HepG2 (cell line): ENCODE results near the gene PODXL2. TPM values are rescaled to one million over a fixed set of nuclear protein-coding genes. Genes with fewer than 3 reads are reported as not detected.

Source experiments
- ATM ChIP-seq: fragments of 450-650 bp; IDR thresholded peaks from 2 replicates; pipeline ENCODE4 v1.7.1; 2017; ENCODE audit warnings: mild to moderate bottlenecking, borderline replicate concordance
- FOXP1 ChIP-seq, 2 experiments: fragments of 450-650 bp in 1 of 2; IDR thresholded peaks; 2 replicates each; pipeline ENCODE4 v1.6.1; 2017 to 2018; ENCODE audit warnings: antibody characterized with exemption in 1 of 2
- GPN1 ChIP-seq: sonication (generic); formaldehyde crosslinking; IDR thresholded peaks from 2 replicates; pipeline ENCODE4 v1.5.1; 2020; ENCODE audit warnings: missing genetic modification reagents, borderline replicate concordance
- HNF4G ChIP-seq, 2 experiments: sonication (generic) in 1 of 2; formaldehyde crosslinking in 1 of 2; IDR thresholded peaks; 2 replicates each; pipeline versions ENCODE4 v1.4.0 to v1.6.1; 2011 to 2020; ENCODE audit warnings: borderline replicate concordance in 2 of 2, low read depth in 2 of 2, mild to moderate bottlenecking in 2 of 2, low read length in 1 of 2, missing genetic modification reagents in 1 of 2, moderate library complexity in 1 of 2
- HNRNPH1 ChIP-seq: fragments of 200-400 bp; formaldehyde crosslinking; optimal IDR thresholded peaks from 2 replicates; pipeline ENCODE3; 2017; ENCODE audit warnings: mild to moderate bottlenecking, low read depth, low read length
- LBX2 ChIP-seq: sonication (generic); formaldehyde crosslinking; IDR thresholded peaks from 2 replicates; pipeline ENCODE4 v1.5.0; 2020; ENCODE audit warnings: missing genetic modification reagents, mild to moderate bottlenecking, borderline replicate concordance
- NFKB2 ChIP-seq: sonication (generic); formaldehyde crosslinking; IDR thresholded peaks from 2 replicates; pipeline ENCODE4 v1.4.0; 2020; ENCODE audit warnings: missing genetic modification reagents, borderline replicate concordance
- PCBP2 ChIP-seq: fragments of 200-400 bp; formaldehyde crosslinking; optimal IDR thresholded peaks from 2 replicates; pipeline ENCODE3; 2018; ENCODE audit warnings: low read length, low read depth; ENCODE audit not compliant: poor library complexity, severe bottlenecking
- SALL2 ChIP-seq: sonication (generic); formaldehyde crosslinking; IDR thresholded peaks from 2 replicates; pipeline ENCODE4 v1.8.1; 2023; ENCODE audit warnings: mild to moderate bottlenecking, missing genetic modification reagents, inconsistent platforms
- SKI ChIP-seq: fragments of 450-650 bp; IDR thresholded peaks from one replicate; pipeline ENCODE4 v1.6.1; 2018; ENCODE audit warnings: mild to moderate bottlenecking; ENCODE audit not compliant: partially characterized antibody
- SP2 ChIP-seq: sonication (generic); formaldehyde crosslinking; IDR thresholded peaks from 2 replicates; pipeline ENCODE4 v1.5.1; 2020; ENCODE audit warnings: mild to moderate bottlenecking, missing genetic modification reagents
- ZFP82 ChIP-seq: sonication (generic); formaldehyde crosslinking; IDR thresholded peaks from 2 replicates; pipeline ENCODE4 v1.5.1; 2020; ENCODE audit warnings: mild to moderate bottlenecking, missing genetic modification reagents, borderline replicate concordance
- ZKSCAN8 ChIP-seq: IDR thresholded peaks from 2 replicates; pipeline ENCODE4 v1.6.1; 2016; ENCODE audit warnings: borderline replicate concordance, missing genetic modification reagents, missing compliant biosample characterization
- ZNF121 ChIP-seq: sonication (generic); formaldehyde crosslinking; IDR thresholded peaks from 2 replicates; pipeline ENCODE4 v1.5.0; 2020; ENCODE audit warnings: mild to moderate bottlenecking, missing genetic modification reagents
- ZNF691 ChIP-seq: sonication (generic); formaldehyde crosslinking; IDR thresholded peaks from 2 replicates; pipeline ENCODE4 v1.4.0; 2020; ENCODE audit warnings: missing genetic modification reagents, low read depth, mild to moderate bottlenecking, borderline replicate concordance
- ZSCAN12 ChIP-seq: sonication (generic); formaldehyde crosslinking; IDR thresholded peaks from 2 replicates; pipeline ENCODE4 v1.9.0; 2021; ENCODE audit warnings: mild to moderate bottlenecking, missing genetic modification reagents
- polyA plus RNA-seq, 8 experiments: library from polyadenylated mRNA; depleted of rRNA in 3 of 8; stranded (reverse) in 7 of 8; unstranded in 1 of 8; fragments of >200 nt; fragmentation: Illumina TruSeq in 4 of 8; extraction: Trizol in 4 of 8; gene quantifications; 2 replicates each; pipeline versions ENCODE4 v1.2.1 to v1.2.3, GENCODE V29; 2011 to 2016; ENCODE audit warnings: low read depth in 4 of 8, missing spikeins in 1 of 8, mixed read lengths in 1 of 8; ENCODE audit not compliant: insufficient read depth in 1 of 8
- total RNA-seq, 5 experiments: library from RNA; depleted of rRNA; stranded (reverse); fragments of >200 nt; fragmentation: Illumina TruSeq; extraction: Trizol; gene quantifications; 2 replicates each; pipeline ENCODE4 v1.2.3, GENCODE V29; 2016; ENCODE audit warnings: low read depth in 1 of 5
- TF ChIP-seq, protein P1 (sequence below): sonication (generic); formaldehyde crosslinking; IDR thresholded peaks from 2 replicates; pipeline ENCODE4 v1.4.0; 2020; ENCODE audit warnings: missing genetic modification reagents, borderline replicate concordance
- TF ChIP-seq, protein P2 (sequence below): sonication (generic); formaldehyde crosslinking; IDR thresholded peaks from 2 replicates; pipeline ENCODE4 v1.5.1; 2020; ENCODE audit warnings: mild to moderate bottlenecking, missing genetic modification reagents, borderline replicate concordance

The PODXL2 gene
- total and polyA plus RNA-seq, 2 of the 13 experiments (the other 11 are each of a cell fraction or from before 2014, with no cell fraction given): 20.4 to 25.1 TPM

- no peak for TF ChIP-seq HNRNPH1
- no peak for TF ChIP-seq ZSCAN12 (CRISPR knock-in tag)
- TF ChIP-seq HNF4G (IDR thresholded peaks at IDR 0.05; ENCODE audit: borderline replicate concordance, low read depth, low read length): no peak
- TF ChIP-seq HNF4G (CRISPR knock-in tag; IDR thresholded peaks at IDR 0.05; ENCODE audit: borderline replicate concordance, low read depth): no peak
- no peak for TF ChIP-seq LBX2 (CRISPR knock-in tag)
- TF ChIP-seq ATM: no peak
- TF ChIP-seq GPN1 (CRISPR knock-in tag): no peak
- TF ChIP-seq ZNF121 (CRISPR knock-in tag): no peak
- no peak for TF ChIP-seq ZFP82
- no peak for TF ChIP-seq NFKB2 (CRISPR knock-in tag)
- no peak for TF ChIP-seq ZKSCAN8 (CRISPR knock-in tag)
- TF ChIP-seq FOXP1 (IDR thresholded peaks at IDR 0.05): no peak
- TF ChIP-seq FOXP1 (CRISPR knock-in tag; IDR thresholded peaks at IDR 0.05): no peak
- TF ChIP-seq PCBP2: no peak
- no peak for TF ChIP-seq SP2 (CRISPR knock-in tag)
- TF ChIP-seq SALL2: no peak
- no peak for TF ChIP-seq SKI
- TF ChIP-seq, protein P1, sequence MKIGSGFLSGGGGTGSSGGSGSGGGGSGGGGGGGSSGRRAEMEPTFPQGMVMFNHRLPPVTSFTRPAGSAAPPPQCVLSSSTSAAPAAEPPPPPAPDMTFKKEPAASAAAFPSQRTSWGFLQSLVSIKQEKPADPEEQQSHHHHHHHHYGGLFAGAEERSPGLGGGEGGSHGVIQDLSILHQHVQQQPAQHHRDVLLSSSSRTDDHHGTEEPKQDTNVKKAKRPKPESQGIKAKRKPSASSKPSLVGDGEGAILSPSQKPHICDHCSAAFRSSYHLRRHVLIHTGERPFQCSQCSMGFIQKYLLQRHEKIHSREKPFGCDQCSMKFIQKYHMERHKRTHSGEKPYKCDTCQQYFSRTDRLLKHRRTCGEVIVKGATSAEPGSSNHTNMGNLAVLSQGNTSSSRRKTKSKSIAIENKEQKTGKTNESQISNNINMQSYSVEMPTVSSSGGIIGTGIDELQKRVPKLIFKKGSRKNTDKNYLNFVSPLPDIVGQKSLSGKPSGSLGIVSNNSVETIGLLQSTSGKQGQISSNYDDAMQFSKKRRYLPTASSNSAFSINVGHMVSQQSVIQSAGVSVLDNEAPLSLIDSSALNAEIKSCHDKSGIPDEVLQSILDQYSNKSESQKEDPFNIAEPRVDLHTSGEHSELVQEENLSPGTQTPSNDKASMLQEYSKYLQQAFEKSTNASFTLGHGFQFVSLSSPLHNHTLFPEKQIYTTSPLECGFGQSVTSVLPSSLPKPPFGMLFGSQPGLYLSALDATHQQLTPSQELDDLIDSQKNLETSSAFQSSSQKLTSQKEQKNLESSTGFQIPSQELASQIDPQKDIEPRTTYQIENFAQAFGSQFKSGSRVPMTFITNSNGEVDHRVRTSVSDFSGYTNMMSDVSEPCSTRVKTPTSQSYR (CRISPR knock-in tag): no peak
- TF ChIP-seq, protein P2, sequence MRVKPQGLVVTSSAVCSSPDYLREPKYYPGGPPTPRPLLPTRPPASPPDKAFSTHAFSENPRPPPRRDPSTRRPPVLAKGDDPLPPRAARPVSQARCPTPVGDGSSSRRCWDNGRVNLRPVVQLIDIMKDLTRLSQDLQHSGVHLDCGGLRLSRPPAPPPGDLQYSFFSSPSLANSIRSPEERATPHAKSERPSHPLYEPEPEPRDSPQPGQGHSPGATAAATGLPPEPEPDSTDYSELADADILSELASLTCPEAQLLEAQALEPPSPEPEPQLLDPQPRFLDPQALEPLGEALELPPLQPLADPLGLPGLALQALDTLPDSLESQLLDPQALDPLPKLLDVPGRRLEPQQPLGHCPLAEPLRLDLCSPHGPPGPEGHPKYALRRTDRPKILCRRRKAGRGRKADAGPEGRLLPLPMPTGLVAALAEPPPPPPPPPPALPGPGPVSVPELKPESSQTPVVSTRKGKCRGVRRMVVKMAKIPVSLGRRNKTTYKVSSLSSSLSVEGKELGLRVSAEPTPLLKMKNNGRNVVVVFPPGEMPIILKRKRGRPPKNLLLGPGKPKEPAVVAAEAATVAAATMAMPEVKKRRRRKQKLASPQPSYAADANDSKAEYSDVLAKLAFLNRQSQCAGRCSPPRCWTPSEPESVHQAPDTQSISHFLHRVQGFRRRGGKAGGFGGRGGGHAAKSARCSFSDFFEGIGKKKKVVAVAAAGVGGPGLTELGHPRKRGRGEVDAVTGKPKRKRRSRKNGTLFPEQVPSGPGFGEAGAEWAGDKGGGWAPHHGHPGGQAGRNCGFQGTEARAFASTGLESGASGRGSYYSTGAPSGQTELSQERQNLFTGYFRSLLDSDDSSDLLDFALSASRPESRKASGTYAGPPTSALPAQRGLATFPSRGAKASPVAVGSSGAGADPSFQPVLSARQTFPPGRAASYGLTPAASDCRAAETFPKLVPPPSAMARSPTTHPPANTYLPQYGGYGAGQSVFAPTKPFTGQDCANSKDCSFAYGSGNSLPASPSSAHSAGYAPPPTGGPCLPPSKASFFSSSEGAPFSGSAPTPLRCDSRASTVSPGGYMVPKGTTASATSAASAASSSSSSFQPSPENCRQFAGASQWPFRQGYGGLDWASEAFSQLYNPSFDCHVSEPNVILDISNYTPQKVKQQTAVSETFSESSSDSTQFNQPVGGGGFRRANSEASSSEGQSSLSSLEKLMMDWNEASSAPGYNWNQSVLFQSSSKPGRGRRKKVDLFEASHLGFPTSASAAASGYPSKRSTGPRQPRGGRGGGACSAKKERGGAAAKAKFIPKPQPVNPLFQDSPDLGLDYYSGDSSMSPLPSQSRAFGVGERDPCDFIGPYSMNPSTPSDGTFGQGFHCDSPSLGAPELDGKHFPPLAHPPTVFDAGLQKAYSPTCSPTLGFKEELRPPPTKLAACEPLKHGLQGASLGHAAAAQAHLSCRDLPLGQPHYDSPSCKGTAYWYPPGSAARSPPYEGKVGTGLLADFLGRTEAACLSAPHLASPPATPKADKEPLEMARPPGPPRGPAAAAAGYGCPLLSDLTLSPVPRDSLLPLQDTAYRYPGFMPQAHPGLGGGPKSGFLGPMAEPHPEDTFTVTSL (CRISPR knock-in tag): no peak
- TF ChIP-seq ZNF691 (CRISPR knock-in tag): 0 out of 2 replicates have a peak, but pooled peaks have one; percentile 18
These were observed 39.2 kb upstream of the PODXL2 start (continued) for GRCh38 chr3:127589600-127590281.
